Smooth muscle cell (in vitro differentiated cells): ENCODE results near the gene CCDC183. TPM values are rescaled to one million over a fixed set of nuclear protein-coding genes. Genes with fewer than 3 reads are reported as not detected.
A peak's percentile ranks its signal among the peaks of the same experiment; 100 is the strongest.
"Not testable (repeated sequence)": the region's sequence is repeated elsewhere in the genome, so short reads cannot be mapped to it uniquely, and the experiment has no call there.

Experiments
- DNase-seq: peaks from one replicate; lab custom pipeline; 2025; ENCODE audit not compliant: unreplicated experiment; lab: John Stamatoyannopoulos, UW
- H2AFZ ChIP-seq: fragments of 200-600 bp; sonication (generic); 2 replicates; pipeline ENCODE4 v1.6.0; 2016; ENCODE audit warnings: antibody characterized with exemption, low read depth, mild to moderate bottlenecking
- H3F3A ChIP-seq: fragments of 200-600 bp; sonication (generic); 2 replicates; pipeline ENCODE4 v1.6.0; 2017; ENCODE audit warnings: antibody characterized with exemption, low read depth
- H3K27ac ChIP-seq: fragments of 200-600 bp; sonication (generic); 2 replicates; pipeline ENCODE4 v1.5.1; 2016; ENCODE audit warnings: low read depth, mild to moderate bottlenecking
- H3K27me3 ChIP-seq: fragments of 200-600 bp; sonication (generic); 2 replicates; pipeline ENCODE4 v1.6.1; 2016; ENCODE audit warnings: low read depth, mild to moderate bottlenecking
- H3K36me3 ChIP-seq: fragments of 200-600 bp; sonication (generic); 2 replicates; pipeline ENCODE4 v1.5.1; 2016; ENCODE audit warnings: low read depth
- H3K4me1 ChIP-seq: fragments of 200-600 bp; sonication (generic); 2 replicates; pipeline ENCODE4 v1.5.1; 2016; ENCODE audit warnings: low read depth
- H3K4me2 ChIP-seq: fragments of 200-600 bp; sonication (generic); 2 replicates; pipeline ENCODE4 v1.6.0; 2016; ENCODE audit warnings: mild to moderate bottlenecking
- H3K4me3 ChIP-seq: fragments of 200-600 bp; sonication (generic); 2 replicates; pipeline ENCODE4 v1.5.1; 2016; ENCODE audit warnings: mild to moderate bottlenecking
- H3K79me2 ChIP-seq: fragments of 200-600 bp; sonication (generic); 2 replicates; pipeline ENCODE4 v1.6.0; 2016; ENCODE audit warnings: low read depth, mild to moderate bottlenecking
- H3K9ac ChIP-seq: fragments of 200-600 bp; sonication (generic); 2 replicates; pipeline ENCODE4 v1.6.0; 2016; ENCODE audit warnings: low read depth
- H3K9me3 ChIP-seq: fragments of 200-600 bp; sonication (generic); replicated peaks from 2 replicates; pipeline ENCODE4 v1.5.1; 2016; ENCODE audit warnings: low read depth
- H4K20me1 ChIP-seq: fragments of 200-600 bp; sonication (generic); 2 replicates; pipeline ENCODE4 v1.6.0; 2016; ENCODE audit warnings: low read depth
- CTCF ChIP-seq: fragments of 200-600 bp; sonication (generic); IDR thresholded peaks from 2 replicates; pipeline ENCODE4 v1.5.1; 2017; ENCODE audit warnings: borderline replicate concordance, mild to moderate bottlenecking, antibody characterized with exemption; ENCODE audit not compliant: insufficient read depth, poor library complexity, severe bottlenecking
- WGBS: methylation state at CpG from one replicate; pipeline ENCODE4 v1.1.7; 2016; ENCODE audit warnings: low lambda C conversion rate; 5-methylcytosine and 5-hydroxymethylcytosine counted together
- polyA plus RNA-seq: library from polyadenylated mRNA; unstranded; fragments of >200 nt; fragmentation: Nextera tagmentation; extraction: Ambion mirVana; gene quantifications from 2 replicates; pipeline ENCODE4 v1.2.1, GENCODE V29; 2016
- total RNA-seq: library from RNA; depleted of rRNA; stranded (reverse); fragments of >200 nt; gene quantifications from 2 replicates; pipeline ENCODE4 v1.2.3, GENCODE V29; 2014

The CCDC183 gene
- total and polyA plus RNA-seq, 2 experiments from 2014 or later = 2.0 to 3.7 TPM

- Histone ChIP-seq H3K4me2 (no peak overlapping the region), H4K20me1 (peaks cover 12% of the 10 kb centered on the region), H3K27me3 (no peaks in the 10 kb centered on the region), H3K27ac (no peak overlapping the region), H3F3A (peaks cover 25% of the 10 kb centered on the region), H3K9me3 (no peaks in the 10 kb centered on the region), H3K9ac (no peak overlapping the region), H3K36me3 (no peaks in the 10 kb centered on the region), H3K4me3 (no peak overlapping the region), H3K4me1 (peaks cover 30% of the 10 kb centered on the region), H3K79me2 (peaks cover 15% of the 10 kb centered on the region), H2AFZ (no peak overlapping the region)
- no peak for TF ChIP-seq CTCF
- DNase-seq = no peak
- 70% methylated on average over 6 of the region's 6 CpGs for WGBS
These were observed 1.2 kb upstream of the CCDC183 start for GRCh38 chr9:136795000-136795348.

- not testable (repeated sequence) for H3K9ac ChIP-seq, H2AFZ ChIP-seq, H3K36me3 ChIP-seq, DNase-seq, H3K27me3 ChIP-seq, H3K9me3 ChIP-seq, H3K4me3 ChIP-seq, H3K79me2 ChIP-seq
- Histone ChIP-seq H3F3A (peaks cover 19% of the 10 kb centered on the region), H3K4me1 (peaks cover 28% of the 10 kb centered on the region), H3K27ac (peak overlapping the region; percentile 23), H3K4me2 (peak overlapping the region; percentile 71), H4K20me1 (peaks cover 12% of the 10 kb centered on the region)
- 1% methylated on average over 10 of the region's 10 CpGs for WGBS
These were observed 723 bp downstream of the CCDC183 start for GRCh38 chr9:136796775-136797347.

- no peak overlapping the region for H3K4me2 ChIP-seq
- no peak overlapping the region for H3K27ac ChIP-seq
- peaks cover 28% of the 10 kb centered on the region for H3K4me1 ChIP-seq
- H3K4me3 ChIP-seq = peak overlapping the region; percentile 18
- H3K36me3 ChIP-seq = no peaks in the 10 kb centered on the region
- WGBS = 85% methylated on average over 6 of the region's 6 CpGs
- H2AFZ ChIP-seq = no peak overlapping the region
- H3K9ac ChIP-seq = no peak overlapping the region
- no peaks in the 10 kb centered on the region for H3K27me3 ChIP-seq
- H3K9me3 ChIP-seq = no peaks in the 10 kb centered on the region
- DNase-seq = no peak
- H3F3A ChIP-seq = peaks cover 19% of the 10 kb centered on the region
- no peaks in the 10 kb centered on the region for H3K79me2 ChIP-seq
- H4K20me1 ChIP-seq = no peaks in the 10 kb centered on the region
- no peak for TF ChIP-seq CTCF
These were observed 2.6 kb downstream of the CCDC183 start for GRCh38 chr9:136798708-136799078.

- no peak overlapping the region for H2AFZ ChIP-seq
These were observed 3.1 kb downstream of the CCDC183 start for GRCh38 chr9:136799079-136799853.

More at GRCh38 chr9:136799079-136799853, 3.1 kb downstream of the CCDC183 start:
- peak overlapping the region; percentile 68 for H3K4me3 ChIP-seq
- no peak for TF ChIP-seq CTCF
- H3K9ac ChIP-seq = no peak overlapping the region
- no peak overlapping the region for H3K27ac ChIP-seq
- peaks cover 28% of the 10 kb centered on the region for H3K4me1 ChIP-seq
- H4K20me1 ChIP-seq = no peaks in the 10 kb centered on the region
- no peaks in the 10 kb centered on the region for H3K27me3 ChIP-seq
- H3K36me3 ChIP-seq = no peaks in the 10 kb centered on the region
- no peaks in the 10 kb centered on the region for H3K79me2 ChIP-seq
- no peaks in the 10 kb centered on the region for H3K9me3 ChIP-seq
- peaks cover 19% of the 10 kb centered on the region for H3F3A ChIP-seq
- no peak for DNase-seq
- WGBS = 58% methylated on average over 35 of the region's 35 CpGs
- H3K4me2 ChIP-seq = peak overlapping the region; percentile 95
